NCI-H1417 (cell line): ENCODE measurements around the gene TEPSIN.

ENCODE experiments used
- DNase-seq, 3 experiments: peaks; one replicate each; lab custom pipeline; 2025; lab: John Stamatoyannopoulos, UW

TEPSIN gene

DNA sequence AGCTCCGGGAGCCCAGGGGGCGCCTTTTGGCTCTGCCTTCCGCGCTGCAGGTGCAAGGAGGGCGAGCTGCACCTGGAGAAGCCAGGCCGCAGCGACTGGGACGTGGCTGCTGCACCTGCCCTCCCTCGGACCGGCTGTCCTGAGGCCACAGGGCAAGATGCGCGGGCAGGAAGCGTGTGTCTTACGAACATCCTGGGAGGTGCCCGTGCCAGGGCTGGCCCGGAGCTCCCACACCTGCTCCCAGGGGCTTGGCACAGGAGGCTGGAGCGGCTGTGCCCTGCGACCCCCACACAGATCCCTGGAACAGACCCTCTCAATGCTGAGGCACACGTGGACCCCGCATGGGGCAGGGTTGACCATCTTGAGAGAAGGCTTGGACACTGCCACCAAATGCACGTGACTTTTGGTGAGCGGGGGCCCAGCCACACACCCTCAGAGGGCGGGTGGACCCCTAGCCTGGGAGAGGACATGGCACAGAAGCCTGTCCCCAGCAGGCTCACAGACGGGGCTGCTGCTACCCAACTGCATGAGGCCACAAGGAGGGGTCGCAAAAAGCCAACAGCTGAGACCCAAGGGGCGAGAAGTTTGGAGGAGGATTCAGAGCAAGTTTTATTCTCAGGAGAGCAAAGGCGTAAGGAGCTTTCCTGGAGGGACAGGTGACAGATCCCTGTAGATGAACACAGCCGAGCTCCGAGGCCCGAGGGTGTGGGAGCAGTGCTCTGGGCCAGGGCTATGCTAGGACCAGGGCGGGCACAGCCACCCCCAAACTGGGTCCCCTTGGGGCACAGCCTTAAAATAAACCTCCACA lies 11.6 kb upstream of the TEPSIN start:
- peak in 2 of 3 experiments; percentile 76 to 78 for DNase-seq

- peak in 2 of 3 experiments; percentile 16 to 30 for DNase-seq
Measured at GRCh38 chr17:81249223-81250040, 10.6 kb upstream of the TEPSIN start.

DNA sequence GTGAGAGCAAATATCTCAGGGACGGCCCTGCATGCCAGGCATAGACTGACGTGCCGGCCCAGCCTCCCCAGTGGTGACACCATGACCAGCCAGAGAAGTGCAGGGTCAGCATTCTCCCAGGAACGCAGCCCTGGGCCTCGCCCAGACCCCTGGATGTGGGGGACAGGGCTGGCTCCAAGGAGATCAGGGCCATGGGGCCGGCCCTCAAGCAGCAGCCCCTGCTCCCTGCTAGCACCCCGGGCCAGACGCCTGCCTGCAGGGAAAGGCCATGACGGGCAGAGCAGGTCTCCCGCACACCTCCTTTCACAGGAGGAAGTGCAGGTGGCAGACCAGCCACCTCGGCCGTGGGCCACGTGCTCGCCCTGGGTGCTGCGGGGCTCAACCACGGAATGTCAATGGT lies 9.8 kb upstream of the TEPSIN start:
- no peak for DNase-seq

DNA sequence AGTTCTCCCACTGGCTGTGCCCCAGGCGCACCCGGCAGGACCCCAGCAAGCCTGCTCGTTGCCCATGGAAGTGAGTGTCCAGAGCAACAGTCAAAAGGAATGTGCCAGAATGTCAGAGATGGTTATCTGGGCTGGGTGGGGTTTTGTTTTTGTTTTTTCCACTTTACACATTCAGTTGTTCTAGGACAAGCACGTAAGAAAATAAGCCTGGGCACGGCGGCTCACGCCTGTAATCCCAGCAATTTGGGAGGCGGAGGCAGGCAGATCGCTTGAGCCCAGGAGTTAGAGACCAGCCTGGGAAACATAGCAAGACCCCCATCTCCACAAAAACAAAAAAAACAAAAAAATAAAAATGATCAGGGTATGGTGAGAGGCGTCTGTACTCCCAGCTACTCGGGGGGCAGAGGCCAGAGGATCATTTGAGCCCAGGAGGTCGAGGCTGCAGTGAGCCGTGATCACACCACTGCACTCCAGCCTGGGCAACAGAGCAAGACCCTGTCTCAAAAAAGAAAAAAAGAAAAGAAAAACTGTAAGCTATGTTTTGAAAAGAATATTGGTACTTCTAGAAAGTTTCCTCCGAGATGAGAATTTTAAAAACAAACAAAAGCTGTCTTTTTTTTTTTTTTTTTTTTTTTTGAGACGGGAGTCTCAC lies 8.6 kb upstream of the TEPSIN start:
- DNase-seq, result no peak

DNA sequence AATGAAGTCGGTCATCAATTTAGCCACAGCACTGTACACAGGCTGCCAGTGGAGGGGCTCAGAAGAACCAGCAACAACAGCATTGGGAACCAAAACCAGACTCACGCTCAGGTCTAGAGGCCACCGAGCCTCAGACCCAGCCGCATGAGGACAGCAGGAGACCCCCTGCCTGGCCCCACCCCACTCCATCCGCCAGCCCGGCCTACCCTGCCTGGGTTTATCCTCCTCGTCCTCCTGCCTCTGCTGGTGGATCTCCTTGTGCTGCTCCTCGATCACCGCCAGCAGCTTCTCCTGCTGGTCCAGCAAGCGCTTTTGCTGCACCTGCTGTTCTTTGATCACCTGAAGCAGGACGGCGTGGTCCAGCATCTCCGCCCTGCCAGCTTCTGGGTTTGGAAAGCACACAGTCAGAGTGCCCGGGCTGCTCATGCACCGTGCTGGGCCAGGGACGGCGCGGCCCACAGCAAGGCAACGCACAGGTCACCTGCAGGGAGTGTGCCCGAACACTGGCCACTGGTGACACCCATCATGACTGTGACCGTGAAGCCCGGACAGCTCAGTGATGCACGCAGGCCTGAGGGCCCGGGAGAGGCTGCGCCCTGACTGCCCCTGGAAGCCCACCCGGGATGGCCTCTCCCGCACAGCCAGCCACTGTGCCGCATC lies 8.0 kb upstream of the TEPSIN start:
- DNase-seq, result no peak

DNA sequence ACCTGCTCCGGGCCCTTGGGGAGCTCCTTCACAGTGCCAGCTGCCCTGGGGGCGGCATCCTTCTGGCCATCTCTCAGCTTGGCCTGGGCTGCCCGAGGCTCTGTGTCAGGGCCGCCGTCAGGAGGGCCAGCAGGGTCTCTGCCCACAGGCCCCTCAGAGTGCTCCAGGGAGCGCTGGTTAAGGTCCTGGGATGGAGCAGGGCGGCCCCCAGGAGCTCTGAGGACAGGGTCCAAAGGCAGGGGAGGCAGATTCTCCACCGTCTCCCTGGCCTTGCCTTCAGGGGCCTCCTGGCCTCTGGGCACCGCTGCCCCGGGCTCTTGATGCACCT lies 7.5 kb upstream of the TEPSIN start:
- no peak for DNase-seq

DNA sequence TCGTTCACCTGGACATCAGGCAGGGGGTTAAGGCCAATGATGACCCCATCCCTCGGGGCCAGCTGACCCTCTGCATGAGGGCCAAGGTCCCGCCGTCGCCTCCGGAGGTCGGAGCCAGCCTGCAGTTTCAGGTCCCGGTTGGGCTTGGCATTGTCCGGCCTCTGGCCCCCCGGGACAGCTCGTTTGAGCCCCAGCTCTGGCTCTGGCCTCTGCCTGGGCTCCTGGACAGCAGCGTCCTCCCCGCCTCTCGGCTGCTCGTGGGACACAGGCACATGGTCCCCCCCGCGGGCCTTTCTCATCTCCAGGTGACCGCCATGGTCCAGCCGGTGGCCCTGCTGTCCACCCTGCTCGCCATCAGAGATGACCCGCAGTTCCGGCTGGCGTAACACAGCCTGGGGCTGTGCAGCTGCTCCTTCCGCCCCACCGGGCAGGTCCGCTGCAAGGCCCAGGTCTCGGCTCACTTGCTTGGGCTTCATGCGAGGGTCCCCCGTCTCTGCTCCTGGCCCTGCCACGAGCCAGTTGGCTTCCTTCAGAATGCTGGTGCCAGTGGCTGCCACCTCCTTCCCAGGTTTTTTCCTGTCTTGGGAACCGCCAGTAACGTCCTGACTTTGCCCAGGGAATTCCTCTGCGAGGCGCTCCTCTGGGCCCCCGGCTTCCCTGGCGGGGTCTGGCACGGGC lies 6.9 kb upstream of the TEPSIN start:
- no peak for DNase-seq

DNA sequence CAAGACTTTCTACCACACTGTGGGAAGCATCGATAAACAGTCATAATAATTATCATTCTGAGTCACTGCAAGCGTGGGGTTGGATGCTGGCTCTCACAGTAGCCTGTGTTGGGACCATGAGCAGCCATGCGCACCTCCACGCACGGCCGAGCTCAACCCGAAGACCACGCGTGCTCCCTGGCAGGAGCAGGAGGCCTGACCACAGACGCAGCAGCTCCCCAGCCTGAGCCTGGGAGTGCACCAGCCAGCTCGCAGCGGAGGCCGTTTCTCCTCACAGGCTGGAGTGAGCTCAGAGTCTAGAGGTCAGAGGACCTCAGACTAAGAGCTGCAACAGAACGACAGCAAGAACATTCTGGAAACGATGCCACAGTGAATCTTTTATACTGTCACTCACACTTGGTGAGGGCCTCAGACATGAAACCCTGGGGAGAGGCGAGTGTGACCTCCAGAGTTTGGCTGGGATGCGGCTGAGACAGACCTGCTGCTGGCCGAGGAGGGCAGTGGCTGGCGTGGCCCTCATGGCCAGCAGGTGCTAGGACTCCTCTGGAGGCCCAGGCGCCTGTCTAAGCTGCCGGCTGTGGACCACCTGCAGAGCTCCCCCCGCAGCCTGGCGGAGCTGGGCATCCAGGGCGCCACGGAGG lies 6.3 kb upstream of the TEPSIN start:
- DNase-seq, result no peak

GRCh38 chr17:81244358-81245023 lies 5.6 kb upstream of the TEPSIN start:
- DNase-seq, result no peak

DNA sequence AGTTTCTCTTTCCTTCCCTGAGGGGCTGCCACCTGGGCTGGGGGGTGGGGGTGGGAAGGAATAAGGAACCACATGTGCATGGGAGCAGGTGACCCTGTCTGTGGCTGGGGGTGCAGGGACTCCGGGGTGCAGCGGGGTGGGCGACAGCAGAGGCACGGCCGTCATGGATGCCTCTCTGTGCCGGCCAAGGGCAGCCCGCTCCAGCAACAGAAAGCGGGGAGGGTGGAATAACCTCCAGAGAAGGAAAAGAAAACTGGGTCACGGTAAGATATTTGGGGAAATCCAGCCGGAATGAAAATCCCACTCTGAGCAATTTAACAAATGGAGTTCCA lies 4.4 kb upstream of the TEPSIN start:
- no peak for DNase-seq

GRCh38 chr17:81242421-81243332 lies 3.8 kb upstream of the TEPSIN start:
- no peak for DNase-seq

GRCh38 chr17:81241648-81242420 lies 3.0 kb upstream of the TEPSIN start:
- DNase-seq, result peak in 2 of 3 experiments; percentile 26 to 59

- DNase-seq, result no peak
Measured at GRCh38 chr17:81241203-81241602, 2.3 kb upstream of the TEPSIN start.

- no peak for DNase-seq
Measured at GRCh38 chr17:81240761-81241160, 1.9 kb upstream of the TEPSIN start.

DNA sequence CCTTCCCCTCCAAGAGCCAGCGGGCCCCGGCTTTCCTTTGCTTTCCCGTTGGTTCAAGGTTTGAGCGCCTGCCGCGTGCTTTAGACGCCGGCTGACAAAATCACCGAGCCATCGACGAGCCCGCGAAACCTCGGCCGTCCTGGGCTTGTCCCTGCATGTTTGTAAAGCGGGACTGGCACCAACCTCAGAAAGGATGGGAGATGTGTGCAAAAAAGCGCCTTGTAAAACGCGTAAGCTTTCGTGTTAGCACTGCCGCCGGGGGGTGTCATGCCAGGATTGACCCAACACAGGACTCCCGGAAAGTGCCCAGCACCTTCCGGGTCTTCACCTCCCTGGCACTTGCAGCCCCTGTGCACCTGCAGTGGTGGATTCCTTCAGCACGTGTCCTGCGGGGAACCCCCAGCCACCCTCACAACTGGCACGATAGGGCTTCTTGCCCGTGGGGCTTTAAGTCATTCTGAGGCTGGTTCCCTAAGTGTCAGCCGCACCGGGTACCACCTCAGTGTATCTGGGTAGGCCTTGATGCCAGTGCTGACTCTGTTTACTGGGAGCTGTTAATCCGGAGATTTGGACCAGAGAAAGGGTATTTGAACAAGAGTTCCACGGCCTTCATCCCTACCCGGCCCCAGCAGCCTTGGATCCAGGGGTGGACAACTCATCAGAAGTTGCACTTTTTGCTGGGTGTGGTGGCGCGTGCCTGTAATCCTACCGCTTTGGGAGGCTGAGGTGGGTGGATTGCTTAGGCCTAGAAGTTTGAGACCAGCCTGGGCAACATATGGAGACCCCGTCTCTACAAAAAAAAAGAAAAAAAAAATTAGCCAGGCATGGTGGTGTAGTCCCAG lies 1.1 kb upstream of the TEPSIN start:
- DNase-seq, result peak in 1 of 3 experiments; percentile 61

DNA sequence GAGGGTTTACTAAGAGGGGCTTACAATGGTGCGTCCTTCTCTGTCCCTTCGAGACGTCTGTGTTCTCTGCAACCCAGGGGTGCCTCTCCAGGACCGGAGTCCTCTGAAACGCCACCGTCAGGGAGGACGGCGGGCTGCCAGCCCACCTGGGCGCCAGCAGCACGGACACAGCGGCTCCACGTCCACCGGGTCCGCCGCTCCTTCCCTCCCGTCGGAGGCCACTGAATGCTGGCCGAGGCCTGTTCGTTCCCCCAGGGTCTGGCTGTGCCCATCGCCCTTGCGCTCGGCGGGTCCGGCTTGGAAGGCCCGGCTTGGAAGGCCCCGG lies 403 bp downstream of the TEPSIN start:
- DNase-seq, result peak in 1 of 3 experiments; percentile 47

- DNase-seq, result peak in 2 of 3 experiments; percentile 37 to 79
Measured at GRCh38 chr17:81237591-81238489, 1.0 kb downstream of the TEPSIN start.
